Brain microvascular endothelial cell (primary cell): ENCODE measurements around the gene KCNN3.

Source experiments
- DNase-seq: peaks from one replicate; pipeline ENCODE4 v3.0.0-alpha.2; 2020
- H3K27ac ChIP-seq: fragments of 250-450 bp; sonication (Bioruptor Pico); 2 replicates; pipeline ENCODE4 v1.5.1; 2020; ENCODE audit warnings: mild to moderate bottlenecking, moderate library complexity
- H3K27me3 ChIP-seq: fragments of 250-450 bp; sonication (Bioruptor Pico); replicated peaks from 2 replicates; pipeline ENCODE4 v1.5.1; 2020; ENCODE audit warnings: mild to moderate bottlenecking
- H3K36me3 ChIP-seq: fragments of 250-450 bp; sonication (Bioruptor Pico); replicated peaks from 2 replicates; pipeline ENCODE4 v1.5.1; 2020; ENCODE audit warnings: mild to moderate bottlenecking
- H3K4me3 ChIP-seq: 2 replicates; pipeline ENCODE4 v1.5.1; 2011; ENCODE audit warnings: low read depth, mild to moderate bottlenecking, control low read depth, low read length, moderate library complexity
- in situ Hi-C: cut with HindIII; loops from 2 replicates; pipeline ENCODE4 v1.10.0; 2017; ENCODE audit warnings: low sequenced_read_pairs, low pct_ligation_motif_present
- TF ChIP-seq, protein P1 (sequence below): IDR thresholded peaks from 2 replicates; pipeline ENCODE4 v1.5.1; 2011; ENCODE audit warnings: low read depth, mild to moderate bottlenecking, moderate library complexity, low read length, control low read depth, inconsistent platforms; ENCODE audit errors: missing control alignments

Gene KCNN3

DNA sequence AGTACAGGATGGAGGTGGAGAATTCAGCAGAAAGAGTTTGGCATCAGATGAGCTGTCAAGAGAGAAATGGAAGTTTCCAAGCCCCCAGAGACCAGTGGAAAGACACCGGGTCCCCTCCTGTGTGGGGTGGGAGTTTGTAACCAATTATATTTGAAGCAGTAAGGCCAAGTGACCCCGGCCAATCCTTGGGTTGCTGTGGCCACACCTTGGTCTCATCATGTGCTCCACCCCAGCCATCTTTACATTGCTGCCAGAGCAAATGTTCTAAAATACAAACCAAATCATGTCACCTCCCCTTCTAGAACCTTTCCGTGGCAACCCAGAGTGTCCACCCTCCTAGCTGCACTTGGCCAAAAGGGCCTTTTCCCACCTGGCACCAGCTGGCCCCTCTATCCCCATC is 86.1 kb downstream of the KCNN3 start:
- TF ChIP-seq, protein P1, sequence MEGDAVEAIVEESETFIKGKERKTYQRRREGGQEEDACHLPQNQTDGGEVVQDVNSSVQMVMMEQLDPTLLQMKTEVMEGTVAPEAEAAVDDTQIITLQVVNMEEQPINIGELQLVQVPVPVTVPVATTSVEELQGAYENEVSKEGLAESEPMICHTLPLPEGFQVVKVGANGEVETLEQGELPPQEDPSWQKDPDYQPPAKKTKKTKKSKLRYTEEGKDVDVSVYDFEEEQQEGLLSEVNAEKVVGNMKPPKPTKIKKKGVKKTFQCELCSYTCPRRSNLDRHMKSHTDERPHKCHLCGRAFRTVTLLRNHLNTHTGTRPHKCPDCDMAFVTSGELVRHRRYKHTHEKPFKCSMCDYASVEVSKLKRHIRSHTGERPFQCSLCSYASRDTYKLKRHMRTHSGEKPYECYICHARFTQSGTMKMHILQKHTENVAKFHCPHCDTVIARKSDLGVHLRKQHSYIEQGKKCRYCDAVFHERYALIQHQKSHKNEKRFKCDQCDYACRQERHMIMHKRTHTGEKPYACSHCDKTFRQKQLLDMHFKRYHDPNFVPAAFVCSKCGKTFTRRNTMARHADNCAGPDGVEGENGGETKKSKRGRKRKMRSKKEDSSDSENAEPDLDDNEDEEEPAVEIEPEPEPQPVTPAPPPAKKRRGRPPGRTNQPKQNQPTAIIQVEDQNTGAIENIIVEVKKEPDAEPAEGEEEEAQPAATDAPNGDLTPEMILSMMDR = no peak
- in situ Hi-C loops = no loop called here
- no peak for DNase-seq
- Histone ChIP-seq H3K36me3 (no peaks in the 10 kb centered on the region), H3K27ac (no peak overlapping the region), H3K4me3 (no peak overlapping the region), H3K27me3 (no peaks in the 10 kb centered on the region)

DNA sequence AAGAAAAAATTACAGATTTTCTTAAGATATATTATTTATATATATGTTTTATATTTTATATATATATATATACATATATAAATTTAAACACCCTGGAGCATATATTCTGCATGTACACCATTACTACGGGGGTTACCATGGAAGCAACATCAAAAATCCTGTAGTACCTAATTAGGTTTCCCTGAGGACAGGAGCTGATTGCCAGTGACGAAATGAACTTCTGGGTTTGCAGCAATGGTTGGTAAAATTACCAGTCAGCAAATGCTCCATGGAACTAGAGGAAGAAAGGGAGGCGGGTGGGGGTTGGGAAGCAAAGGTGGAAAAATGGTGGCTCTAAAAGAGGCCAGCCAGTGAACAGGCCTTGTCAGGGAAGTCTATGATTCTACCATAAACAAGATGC is 89.5 kb downstream of the KCNN3 start:
- in situ Hi-C loops = no loop called here
- no peak for DNase-seq
- no peaks in the 10 kb centered on the region for H3K36me3 ChIP-seq
- TF ChIP-seq, protein P1 = no peak
- no peak overlapping the region for H3K27ac ChIP-seq
- no peaks in the 10 kb centered on the region for H3K27me3 ChIP-seq
- no peak overlapping the region for H3K4me3 ChIP-seq

DNA sequence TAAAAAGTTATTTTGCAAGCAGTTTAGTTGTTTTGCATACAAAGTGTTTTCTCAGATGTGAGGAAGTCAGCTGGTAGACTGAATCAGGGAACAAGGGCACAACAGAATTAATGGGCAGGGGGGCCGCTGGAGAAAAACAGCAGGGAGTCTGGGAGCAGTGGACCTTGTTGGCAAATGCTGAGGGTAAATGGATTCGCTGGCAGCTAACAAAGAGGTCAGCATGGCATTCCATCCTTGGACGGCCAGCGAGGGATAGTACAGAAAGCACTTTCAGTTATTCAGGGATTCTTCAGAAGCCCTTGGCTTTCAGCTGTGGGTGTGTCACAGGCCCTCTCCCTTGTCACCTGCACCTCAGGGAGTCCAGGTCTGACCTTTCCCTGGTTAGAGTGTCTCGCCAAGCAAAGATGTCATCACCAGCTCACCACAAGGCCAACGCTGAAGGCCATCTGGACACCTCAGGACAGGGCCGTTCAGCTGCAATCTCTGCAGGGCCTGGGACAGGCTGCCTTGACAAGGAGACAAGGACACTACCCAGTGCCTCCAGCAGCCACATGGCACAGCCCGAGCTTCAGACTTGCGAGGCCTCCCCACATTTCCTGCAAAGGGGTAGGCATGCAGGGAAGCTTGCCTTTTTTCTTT is 90.4 kb downstream of the KCNN3 start:
- Histone ChIP-seq H3K36me3 (no peaks in the 10 kb centered on the region), H3K27me3 (no peaks in the 10 kb centered on the region), H3K4me3 (no peak overlapping the region), H3K27ac (no peak overlapping the region)
- TF ChIP-seq, protein P1 = no peak
- in situ Hi-C loops = no loop called here
- DNase-seq = no peak

DNA sequence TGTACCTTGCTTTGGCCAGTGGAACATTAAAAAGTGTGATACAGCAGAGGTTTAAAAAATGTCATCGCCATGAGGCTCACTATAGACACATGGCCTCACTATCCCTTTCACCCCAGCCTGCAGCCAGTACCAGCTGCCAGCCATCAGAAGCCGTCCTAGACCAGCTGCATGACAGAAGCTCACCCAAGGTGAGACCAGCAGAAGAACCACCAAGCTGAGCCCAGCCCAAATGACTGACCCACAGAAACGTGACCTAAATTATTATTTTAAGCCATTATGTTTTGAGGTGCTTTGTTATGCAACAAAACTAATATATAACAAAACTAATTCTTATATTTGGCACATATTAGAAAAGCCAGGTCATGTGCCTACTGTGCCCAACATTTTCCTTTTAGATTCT is 91.1 kb downstream of the KCNN3 start:
- Histone ChIP-seq H3K4me3 (no peak overlapping the region), H3K36me3 (no peaks in the 10 kb centered on the region), H3K27ac (no peak overlapping the region), H3K27me3 (no peaks in the 10 kb centered on the region)
- DNase-seq = no peak
- TF ChIP-seq, protein P1 = no peak
- in situ Hi-C loops = no loop called here

DNA sequence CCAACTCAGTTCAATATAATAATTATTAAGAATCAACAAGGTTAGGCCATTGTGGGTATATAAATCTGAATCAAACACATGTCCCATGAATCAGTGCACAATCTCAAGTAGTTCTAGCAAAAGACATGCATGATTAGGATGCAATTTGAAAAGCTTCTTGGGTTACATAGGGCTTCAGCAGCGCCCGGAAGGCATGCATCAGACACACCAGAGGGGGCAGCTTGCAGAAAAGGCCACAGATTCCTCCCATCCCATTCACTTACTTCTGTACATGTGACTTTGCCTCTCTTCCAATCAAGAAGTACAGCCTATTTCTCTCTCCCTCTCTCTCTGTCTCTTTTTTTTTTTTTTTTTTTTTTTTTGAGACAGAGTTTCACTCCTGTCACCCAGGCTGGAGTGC is 91.8 kb downstream of the KCNN3 start:
- Histone ChIP-seq H3K4me3 (no peak overlapping the region), H3K27ac (no peak overlapping the region), H3K36me3 (no peaks in the 10 kb centered on the region), H3K27me3 (no peaks in the 10 kb centered on the region)
- TF ChIP-seq, protein P1 = no peak
- in situ Hi-C loops = no loop called here
- DNase-seq = no peak

DNA sequence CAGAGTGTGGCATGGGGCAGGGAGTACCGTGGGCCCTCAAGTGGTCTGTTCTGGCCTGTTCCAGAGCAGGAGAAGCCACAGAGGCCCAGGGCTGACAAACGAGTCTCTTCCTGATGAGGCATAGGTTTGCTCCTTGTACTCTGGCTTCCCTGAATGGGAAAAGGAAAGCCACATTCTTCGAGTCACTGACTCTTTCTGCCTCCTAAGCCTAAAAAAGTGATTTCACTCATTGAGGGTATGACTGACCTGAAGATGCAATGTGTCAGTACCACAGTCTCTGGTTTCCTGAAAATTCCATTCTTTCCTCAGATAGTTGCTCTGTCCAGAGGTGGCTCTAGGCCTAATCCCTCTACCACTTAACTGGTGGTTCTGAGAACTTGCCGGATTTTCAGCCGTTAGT is 92.3 kb downstream of the KCNN3 start:
- DNase-seq = no peak
- TF ChIP-seq, protein P1 = no peak

More for the DNA sequence above, 92.3 kb downstream of the KCNN3 start:
- H3K36me3 ChIP-seq = no peaks in the 10 kb centered on the region
- no peak overlapping the region for H3K27ac ChIP-seq
- H3K27me3 ChIP-seq = no peaks in the 10 kb centered on the region
- no peak overlapping the region for H3K4me3 ChIP-seq
- in situ Hi-C loops = no loop called here
